NCI-H524 (cell line): Measurements from ENCODE around the gene TRMT1.
"Not testable (repeated sequence)": the region's sequence is repeated elsewhere in the genome, so short reads cannot be mapped to it uniquely, and the experiment has no call there.

Source experiments
- DNase-seq, 2 experiments: peaks; one replicate each; lab custom pipeline; 2025; lab: John Stamatoyannopoulos, UW

TRMT1 gene

DNA sequence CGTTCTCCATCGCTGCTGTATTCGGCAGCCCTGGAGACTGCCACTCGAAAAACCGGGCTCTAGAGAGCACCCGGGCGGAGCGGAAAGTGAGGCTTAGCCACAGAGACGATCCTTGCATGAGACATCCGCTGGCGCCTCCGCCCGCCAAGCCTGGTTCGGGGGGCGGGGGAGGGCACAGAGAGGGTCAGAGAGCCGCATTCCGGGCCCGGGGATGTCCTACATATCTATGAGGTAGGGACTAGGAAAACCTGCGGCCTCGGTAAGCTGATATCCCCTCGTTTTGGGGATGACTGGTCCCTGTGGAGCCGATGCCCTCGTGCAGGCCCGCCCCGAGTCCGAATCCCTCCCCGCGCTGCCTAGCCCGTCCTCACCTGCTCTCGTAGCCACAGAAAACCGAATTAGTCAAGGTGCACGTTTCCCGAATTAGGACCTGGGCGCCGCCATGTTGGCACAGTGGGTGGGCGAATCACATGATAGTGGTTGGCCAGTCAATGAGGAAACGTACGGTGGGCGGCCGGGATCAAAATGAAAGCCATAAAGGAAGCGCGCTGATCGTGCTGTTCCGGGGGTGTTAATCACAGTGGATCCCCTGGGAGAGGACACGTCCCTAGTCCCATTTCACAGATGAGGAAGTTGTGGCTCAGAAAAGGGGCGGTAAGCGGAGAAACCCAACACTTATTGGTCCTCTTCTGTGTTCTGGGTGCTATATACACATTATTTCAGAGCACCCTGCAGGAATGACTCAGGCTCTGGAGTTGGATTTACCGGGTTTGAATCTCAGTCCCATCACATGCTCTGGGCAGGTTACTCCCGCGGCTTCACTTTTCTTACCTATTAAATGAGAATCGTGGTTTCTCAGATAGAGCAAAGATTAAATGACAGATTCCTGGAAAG lies at the start of gene TRMT1:
TRMT1 (minus strand) TSS at position 459 of the 894 bp plus-strand sequence; CDS start at position 118, 341 bp downstream.
- DNase-seq = peak; percentile 90 to 95

DNA sequence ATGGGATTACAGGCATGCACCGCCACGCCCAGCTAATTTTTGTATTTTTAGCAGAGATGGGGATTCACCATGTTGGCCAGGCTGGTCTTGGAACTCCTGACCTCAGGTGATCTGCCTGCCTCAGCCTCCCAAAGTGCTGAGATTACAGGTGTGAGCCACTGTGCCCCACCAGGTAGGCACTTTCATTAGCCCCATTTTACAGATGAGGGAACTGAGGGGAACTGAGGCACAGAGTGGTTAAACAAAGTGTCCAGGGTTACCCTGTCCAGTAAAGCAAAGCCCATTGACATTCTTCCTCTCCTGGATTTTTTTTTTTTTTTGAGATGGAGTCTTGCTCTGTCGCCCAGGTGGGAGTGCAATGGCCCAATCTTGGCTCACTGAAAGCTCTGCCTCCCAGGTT lies 49.6 kb upstream of the TRMT1 start:
- not testable (repeated sequence) for DNase-seq

DNA sequence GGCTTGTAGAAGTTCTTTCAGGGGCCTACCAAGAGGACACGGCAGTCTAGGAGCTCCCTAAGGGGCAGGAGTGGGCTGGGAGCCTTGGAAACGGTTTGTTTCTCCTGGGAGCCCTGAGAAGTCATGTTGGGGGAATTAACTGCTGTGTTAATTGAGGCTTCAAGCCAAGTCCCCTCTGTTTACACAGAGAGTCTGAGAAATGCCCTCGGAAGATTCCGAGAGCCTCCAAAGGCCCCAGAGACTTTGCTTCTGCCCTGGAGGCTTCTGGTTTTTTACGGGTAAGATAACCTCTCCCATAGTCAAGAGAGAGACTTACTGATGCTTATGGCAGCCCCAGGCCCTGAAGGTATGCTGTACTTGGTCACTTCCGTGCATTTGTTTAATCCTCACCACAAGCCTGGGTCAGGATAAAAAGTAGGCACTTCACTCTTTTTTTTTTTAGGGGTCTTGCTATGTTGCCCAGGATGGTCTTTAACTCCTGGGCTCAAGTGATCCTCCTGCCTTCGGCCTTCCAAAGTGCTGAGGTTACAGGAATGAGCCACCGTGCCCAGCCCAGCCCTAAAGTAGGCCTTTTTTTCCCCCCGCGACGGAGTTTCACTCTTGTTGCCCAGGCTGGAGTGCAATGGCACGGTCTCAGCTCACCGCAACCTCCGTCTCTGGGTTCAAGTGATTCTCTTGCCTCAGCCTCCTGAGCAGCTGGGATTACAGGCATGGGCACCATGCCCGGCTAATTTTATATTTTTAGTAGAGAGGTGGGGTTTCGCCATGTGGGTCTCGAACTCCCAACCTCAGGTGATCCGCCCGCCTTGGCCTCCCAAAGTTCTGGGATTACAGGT lies 48.8 kb upstream of the TRMT1 start:
- DNase-seq = no peak

GRCh38 chr19:13164343-13165161 lies 48.0 kb upstream of the TRMT1 start:
- peak; percentile 87 to 88 for DNase-seq

DNA sequence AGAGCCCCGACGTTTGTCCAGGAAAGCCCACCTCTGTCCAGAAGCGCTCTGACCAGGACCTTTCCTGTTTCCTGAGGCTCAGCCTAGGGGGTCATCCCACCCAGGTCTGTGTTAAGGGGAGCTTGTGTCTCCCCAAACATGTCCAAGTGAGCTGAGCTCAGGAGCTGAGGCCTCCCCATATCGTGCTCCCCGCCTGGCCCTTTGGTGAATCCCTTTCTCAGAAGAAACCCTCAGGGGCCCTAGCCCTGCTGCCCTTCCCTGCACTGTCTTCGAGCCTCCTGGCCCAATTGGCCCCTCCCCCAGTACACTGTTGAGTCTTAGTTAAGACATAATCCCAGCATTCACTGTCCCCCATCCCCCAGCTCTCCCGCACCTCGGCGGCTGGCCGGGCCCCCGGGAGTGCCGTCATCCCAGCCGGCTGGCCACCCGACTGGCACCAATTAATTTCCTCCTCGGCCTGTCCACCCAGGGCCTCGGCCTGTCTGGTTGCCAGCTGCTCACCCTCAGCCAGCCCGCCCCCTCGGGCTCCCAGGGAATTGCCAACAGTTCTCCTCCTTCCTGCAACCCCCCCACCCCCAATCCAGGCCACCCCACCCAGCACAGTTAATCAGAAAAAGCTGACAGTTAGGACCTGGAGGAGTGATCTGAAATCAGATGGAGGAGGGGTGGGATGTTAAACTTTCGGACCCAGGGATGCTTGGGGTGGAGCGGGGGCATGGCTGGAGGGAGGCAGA lies 47.2 kb upstream of the TRMT1 start:
- peak; percentile 83 to 91 for DNase-seq

DNA sequence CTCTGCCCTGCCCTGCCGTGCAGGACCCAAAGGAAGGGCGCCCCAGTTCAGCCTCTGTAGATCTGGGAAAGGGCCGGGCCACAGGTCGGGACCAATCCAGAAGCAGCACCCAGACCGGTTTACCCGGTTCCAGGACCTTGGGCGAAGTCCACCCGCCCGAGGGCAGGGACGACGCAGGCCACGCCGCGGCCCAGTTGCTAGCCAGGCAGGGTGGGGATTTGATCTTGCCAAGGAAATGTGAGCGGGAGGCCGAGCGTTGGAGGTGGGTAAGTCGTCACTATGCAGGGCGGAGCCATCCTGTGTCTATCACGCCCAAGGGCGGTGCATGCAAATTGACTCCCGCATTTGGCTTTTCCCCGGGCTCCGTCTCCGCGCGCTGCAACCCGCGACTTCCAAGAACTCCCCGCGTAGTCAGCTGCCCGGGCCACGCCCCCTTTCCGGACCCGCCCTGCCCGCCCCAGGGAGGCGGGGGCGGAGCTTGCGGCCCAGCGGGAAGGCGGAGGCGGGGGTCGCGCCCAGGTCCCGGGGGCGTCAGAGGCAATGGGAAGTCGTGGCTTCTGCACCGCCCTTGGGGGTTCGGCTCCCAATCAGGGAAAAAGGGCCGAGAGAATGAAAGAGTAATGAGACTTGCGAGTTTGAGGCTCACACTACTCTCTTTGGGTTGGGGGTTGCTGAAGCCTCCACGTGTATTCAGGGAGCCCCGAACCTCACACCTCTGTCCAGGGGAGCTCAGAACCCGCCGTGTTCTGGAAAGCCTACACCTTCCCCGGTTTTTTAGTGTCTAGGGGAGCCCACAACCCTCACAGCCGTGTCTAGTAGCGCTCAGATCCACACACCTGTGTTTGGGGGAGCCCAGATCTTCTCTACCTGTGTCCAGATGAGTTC lies 46.4 kb upstream of the TRMT1 start:
- DNase-seq = peak; percentile 91 to 95

- DNase-seq = no peak
Measured at GRCh38 chr19:13160557-13160956, 44.0 kb upstream of the TRMT1 start.

- no peak for DNase-seq
Measured at GRCh38 chr19:13159713-13160112, 43.2 kb upstream of the TRMT1 start.

GRCh38 chr19:13155472-13156359 lies 39.2 kb upstream of the TRMT1 start:
- peak in 1 of 2 experiments; percentile 22 for DNase-seq

- DNase-seq = peak in 1 of 2 experiments; percentile 34
Measured at GRCh38 chr19:13154911-13155471, 38.5 kb upstream of the TRMT1 start.

- DNase-seq = peak in 1 of 2 experiments; percentile 53
Measured at GRCh38 chr19:13154241-13154778, 37.8 kb upstream of the TRMT1 start.

DNA sequence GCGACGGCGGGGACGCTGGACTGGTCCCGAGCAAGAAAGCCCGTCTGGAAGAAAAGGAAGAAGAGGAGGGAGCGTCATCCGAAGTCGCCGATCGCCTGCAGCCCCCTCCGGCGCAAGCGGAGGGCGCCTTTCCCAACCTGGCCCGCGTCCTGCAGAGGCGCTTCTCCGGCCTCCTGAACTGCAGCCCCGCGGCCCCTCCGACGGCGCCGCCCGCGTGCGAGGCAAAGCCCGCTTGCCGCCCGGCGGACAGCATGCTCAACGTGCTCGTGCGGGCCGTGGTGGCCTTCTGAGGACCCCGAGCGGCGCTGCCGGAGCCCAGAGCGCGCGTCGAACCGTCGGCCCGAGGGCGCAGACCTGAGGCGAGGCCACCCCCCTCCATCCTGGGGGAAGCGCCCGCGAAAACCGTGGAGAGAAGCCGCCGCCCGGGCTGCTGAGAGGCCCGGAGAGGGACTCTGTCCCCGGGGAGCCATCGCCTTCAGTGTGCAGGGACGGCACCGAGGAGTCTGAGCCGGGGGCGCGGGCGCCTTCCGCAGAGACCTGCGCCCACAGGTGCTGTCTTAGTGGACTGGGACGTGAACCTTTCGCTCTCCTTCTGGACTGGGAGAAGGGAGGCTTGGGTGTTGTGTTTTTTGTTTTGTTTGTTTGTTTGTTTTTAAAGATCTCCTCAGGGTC lies 37.2 kb upstream of the TRMT1 start:
- DNase-seq = peak in 1 of 2 experiments; percentile 72

DNA sequence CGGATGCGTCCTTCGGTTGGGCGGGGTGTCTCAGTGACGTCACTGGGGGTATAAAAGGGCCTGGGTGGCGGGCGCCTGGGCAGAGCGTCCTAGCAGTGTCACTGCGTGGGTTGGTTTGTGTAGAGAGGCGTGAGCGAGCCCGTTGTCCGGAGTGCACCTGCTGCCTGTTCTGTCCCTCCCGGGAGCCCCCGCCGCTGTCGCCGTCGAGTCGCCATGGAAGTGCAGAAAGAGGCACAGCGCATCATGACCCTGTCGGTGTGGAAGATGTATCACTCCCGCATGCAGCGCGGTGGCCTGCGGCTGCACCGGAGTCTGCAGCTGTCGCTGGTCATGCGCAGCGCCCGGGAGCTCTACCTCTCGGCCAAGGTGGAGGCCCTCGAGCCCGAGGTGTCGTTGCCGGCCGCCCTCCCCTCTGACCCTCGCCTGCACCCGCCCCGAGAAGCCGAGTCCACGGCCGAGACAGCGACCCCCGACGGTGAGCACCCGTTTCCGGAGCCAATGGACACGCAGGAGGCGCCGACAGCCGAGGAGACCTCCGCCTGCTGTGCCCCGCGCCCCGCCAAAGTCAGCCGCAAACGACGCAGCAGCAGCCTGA lies 36.5 kb upstream of the TRMT1 start:
- DNase-seq = peak in 1 of 2 experiments; percentile 73

DNA sequence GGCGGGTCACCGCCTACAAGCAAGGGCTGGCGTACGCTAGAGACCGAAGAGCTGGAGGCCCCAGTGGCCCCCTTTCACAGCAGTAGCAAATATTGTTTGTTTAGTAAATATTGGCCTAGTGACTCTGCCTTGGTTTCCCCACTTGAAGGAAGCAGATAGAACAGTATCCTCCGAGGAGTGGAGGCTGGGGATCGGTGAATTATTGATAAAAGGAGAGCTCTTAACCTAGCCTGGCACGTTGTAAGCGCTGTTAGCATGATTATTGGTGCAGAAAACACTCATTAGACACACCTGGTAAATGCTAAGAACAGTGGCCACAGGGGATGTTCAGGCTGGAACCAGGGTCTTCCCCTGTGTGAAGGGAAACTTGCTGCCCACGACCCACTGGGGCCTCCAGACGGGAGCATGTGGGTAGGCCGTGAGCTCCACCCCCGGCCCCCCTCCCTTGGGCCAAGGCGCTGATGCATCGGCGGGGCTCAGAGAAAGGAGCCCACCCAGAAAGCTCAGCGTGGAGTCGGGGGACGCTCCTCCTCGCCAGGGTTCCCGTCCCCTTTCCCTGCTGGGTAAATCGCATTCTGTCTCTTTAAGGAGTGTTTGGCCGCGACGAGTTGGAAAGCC lies 35.9 kb upstream of the TRMT1 start:
- DNase-seq = peak; percentile 95 to 98

- peak; percentile 98 for DNase-seq
Measured at GRCh38 chr19:13151605-13152355, 35.2 kb upstream of the TRMT1 start.

- peak in 1 of 2 experiments; percentile 46 for DNase-seq
Measured at GRCh38 chr19:13150931-13151604, 34.5 kb upstream of the TRMT1 start.
